Measurements from ENCODE around the gene ANKRD9. TPM values are rescaled to one million over a fixed set of nuclear protein-coding genes. Genes with fewer than 3 reads are reported as not detected.

Gene ANKRD9
- total and polyA plus RNA-seq, 9 donors, result 2.2 to 48.1 (median 15.0) TPM

DNA sequence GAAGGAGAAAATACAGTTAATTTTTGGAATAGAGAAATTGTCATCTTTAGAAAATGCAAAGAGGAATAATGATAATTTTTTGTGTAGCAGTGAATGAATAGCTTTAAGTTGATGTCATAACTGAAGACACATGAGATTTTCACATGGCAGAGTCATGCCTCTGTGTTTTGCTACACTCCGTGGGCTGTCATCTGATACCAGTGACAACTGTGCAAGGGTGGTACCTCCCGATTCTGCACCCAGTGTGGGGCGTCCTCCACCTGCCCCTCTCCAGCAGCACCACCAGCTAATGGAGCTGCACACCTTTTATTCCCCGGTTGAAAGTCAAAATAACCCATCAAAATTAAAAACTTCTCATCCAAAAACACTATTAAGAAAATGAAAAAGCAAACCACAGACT lies 47.2 kb downstream of the ANKRD9 start:
- DNase-seq, result no peak
- Histone ChIP-seq H3K4me1 (ENCODE audit: insufficient read depth) (no peaks in the 10 kb centered on the region), H3K27me3 (no peaks in the 10 kb centered on the region), H3K4me3 (no peak overlapping the region), H3K36me3 (no peaks in the 10 kb centered on the region), H3K9me3 (no peaks in the 10 kb centered on the region), H3K27ac (no peak overlapping the region)
- intact Hi-C loops (cut with DNase I), result no loop called here
- 83 to 85% (median 84%) methylated on average over 4 of the region's 4 CpGs for WGBS, 3 donors
- TF ChIP-seq, protein P1, sequence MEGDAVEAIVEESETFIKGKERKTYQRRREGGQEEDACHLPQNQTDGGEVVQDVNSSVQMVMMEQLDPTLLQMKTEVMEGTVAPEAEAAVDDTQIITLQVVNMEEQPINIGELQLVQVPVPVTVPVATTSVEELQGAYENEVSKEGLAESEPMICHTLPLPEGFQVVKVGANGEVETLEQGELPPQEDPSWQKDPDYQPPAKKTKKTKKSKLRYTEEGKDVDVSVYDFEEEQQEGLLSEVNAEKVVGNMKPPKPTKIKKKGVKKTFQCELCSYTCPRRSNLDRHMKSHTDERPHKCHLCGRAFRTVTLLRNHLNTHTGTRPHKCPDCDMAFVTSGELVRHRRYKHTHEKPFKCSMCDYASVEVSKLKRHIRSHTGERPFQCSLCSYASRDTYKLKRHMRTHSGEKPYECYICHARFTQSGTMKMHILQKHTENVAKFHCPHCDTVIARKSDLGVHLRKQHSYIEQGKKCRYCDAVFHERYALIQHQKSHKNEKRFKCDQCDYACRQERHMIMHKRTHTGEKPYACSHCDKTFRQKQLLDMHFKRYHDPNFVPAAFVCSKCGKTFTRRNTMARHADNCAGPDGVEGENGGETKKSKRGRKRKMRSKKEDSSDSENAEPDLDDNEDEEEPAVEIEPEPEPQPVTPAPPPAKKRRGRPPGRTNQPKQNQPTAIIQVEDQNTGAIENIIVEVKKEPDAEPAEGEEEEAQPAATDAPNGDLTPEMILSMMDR (IDR thresholded peaks at IDR 0.05), result no peak
- no peak for TF ChIP-seq POLR2A (IDR thresholded peaks at IDR 0.05)
- no peak for TF ChIP-seq EP300 (IDR thresholded peaks at IDR 0.05)

DNA sequence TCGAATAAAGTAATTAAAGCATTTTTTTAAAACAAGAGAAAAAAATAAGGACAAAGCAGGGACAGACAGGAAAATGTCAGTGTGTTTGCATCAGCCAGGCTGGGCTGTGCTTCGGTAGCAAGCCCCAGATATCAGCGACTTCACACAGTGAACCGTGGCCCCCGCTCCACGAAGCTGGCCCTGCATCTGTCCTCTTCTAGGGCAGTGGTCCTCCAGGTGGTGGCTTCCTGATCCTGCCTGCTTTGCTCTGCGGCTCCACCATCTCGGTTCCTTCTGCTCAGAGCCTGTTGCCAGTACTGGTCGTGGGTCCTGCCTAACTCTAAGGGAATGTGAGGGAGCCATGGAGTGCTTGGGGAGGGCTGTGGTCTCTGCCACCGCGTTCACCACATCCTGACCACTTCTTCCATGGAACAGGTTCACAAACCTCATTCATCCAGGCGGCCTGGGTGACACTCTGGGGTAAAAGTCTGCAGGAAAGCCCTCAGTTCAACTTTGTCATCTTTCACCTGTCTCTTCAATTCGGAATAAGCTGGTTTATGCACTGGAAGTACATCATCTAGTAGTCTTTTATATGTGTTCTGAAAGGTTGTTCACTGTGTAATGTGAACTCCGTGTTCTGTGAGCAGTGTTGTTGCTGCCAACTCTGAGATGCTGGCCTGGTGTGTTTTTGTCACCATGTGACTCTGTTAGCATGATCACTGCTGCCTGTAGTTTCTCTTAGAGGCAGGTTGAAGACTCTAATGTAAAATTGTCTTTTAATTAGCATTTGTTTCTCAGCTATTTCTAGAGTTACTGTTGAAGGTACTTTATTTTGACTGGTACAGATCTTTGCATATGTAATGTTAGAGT lies 47.9 kb downstream of the ANKRD9 start:
- no peaks in the 10 kb centered on the region for H3K9me3 ChIP-seq
- TF ChIP-seq EP300 (IDR thresholded peaks at IDR 0.05), result no peak
- no peak for TF ChIP-seq POLR2A (IDR thresholded peaks at IDR 0.05)
- H3K4me3 ChIP-seq, result no peak overlapping the region
- H3K36me3 ChIP-seq, result no peaks in the 10 kb centered on the region
- no peak overlapping the region for H3K27ac ChIP-seq
- H3K27me3 ChIP-seq, result no peaks in the 10 kb centered on the region
- intact Hi-C loops (cut with DNase I), result no loop called here
- 83 to 90% (median 87%) methylated on average over 14 of the region's 14 CpGs for WGBS, 3 donors
- no peaks in the 10 kb centered on the region for H3K4me1 ChIP-seq (ENCODE audit: insufficient read depth)
- no peak for DNase-seq

DNA sequence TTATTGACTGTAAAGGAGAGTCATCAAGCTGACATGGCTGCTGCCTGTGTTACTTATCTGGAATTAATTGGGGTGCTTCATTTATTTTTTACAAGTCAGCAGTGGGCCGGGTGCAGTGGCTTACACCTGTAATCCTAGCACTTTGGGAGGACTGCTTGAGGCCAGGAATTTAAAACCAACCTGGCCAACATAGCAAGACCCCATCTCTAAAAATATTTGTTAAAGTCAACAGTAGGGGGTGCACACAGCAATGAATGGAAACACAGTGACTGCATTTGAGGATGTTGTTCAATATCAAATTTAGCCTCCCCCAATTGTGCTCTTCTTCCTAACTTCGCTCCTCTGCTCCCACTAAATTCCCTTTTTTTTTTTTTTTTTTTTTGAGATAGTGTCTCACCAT lies 52.1 kb downstream of the ANKRD9 start:
- intact Hi-C loops (cut with DNase I), result no loop called here
- no peak overlapping the region for H3K27ac ChIP-seq
- H3K4me1 ChIP-seq (ENCODE audit: insufficient read depth), result no peaks in the 10 kb centered on the region
- H3K36me3 ChIP-seq, result no peaks in the 10 kb centered on the region
- no peaks in the 10 kb centered on the region for H3K9me3 ChIP-seq
- no peak for DNase-seq
- WGBS, 3 donors, result 66 to 95% (median 72%) methylated on average over 2 of the region's 2 CpGs
- TF ChIP-seq, protein P1 (IDR thresholded peaks at IDR 0.05), result no peak
- TF ChIP-seq POLR2A (IDR thresholded peaks at IDR 0.05) (no peak), EP300 (IDR thresholded peaks at IDR 0.05) (no peak)
- no peaks in the 10 kb centered on the region for H3K27me3 ChIP-seq
- H3K4me3 ChIP-seq, result no peak overlapping the region

DNA sequence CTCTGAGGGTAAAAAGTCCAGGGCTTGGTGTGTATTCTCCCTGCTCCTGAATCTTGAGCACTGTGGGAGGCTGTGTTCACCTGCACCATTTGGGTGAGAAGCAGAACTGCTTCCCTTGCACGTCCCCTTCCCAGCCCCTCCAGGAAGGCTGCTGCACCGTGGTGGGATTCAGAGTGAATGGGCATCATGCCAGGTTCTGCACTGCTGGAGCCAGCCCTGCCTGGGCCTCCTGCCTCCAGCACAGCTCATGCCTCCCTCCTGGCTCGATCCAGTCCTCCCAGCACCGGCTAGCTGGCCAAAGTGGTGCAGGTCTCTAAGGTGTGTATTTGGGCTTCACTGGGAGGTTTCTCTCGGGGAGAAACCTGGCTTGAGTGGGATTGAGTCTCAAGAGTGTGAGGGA lies 54.9 kb downstream of the ANKRD9 start:
- 38 to 42% (median 41%) methylated on average over 5 of the region's 5 CpGs for WGBS, 3 donors
- intact Hi-C loops (cut with DNase I), result no loop called here

More for the DNA sequence above, 54.9 kb downstream of the ANKRD9 start:
- Histone ChIP-seq H3K27ac (no peak overlapping the region), H3K9me3 (no peaks in the 10 kb centered on the region), H3K27me3 (no peaks in the 10 kb centered on the region), H3K36me3 (no peaks in the 10 kb centered on the region), H3K4me3 (no peak overlapping the region), H3K4me1 (ENCODE audit: insufficient read depth) (no peaks in the 10 kb centered on the region)
- TF ChIP-seq, protein P1 (IDR thresholded peaks at IDR 0.05), result no peak
- TF ChIP-seq POLR2A (IDR thresholded peaks at IDR 0.05) (no peak), EP300 (IDR thresholded peaks at IDR 0.05) (no peak)
- no peak for DNase-seq

Data from ovary (tissue), 9 donors.